Hepatocyte (in vitro differentiated cells): Measurements from ENCODE around the gene LIPF. TPM values are rescaled to one million over a fixed set of nuclear protein-coding genes. Genes with fewer than 3 reads are reported as not detected.

Source experiments
- DNase-seq: peaks from one replicate; pipeline ENCODE4 v3.0.0-alpha.2; 2016; ENCODE audit warnings: low spot score
- H2AFZ ChIP-seq: fragments of 200-600 bp; sonication (generic); 2 replicates; pipeline ENCODE4 v1.6.0; 2016; ENCODE audit warnings: antibody characterized with exemption, mild to moderate bottlenecking
- H3K27ac ChIP-seq: fragments of 200-600 bp; sonication (generic); 2 replicates; pipeline ENCODE4 v1.5.1; 2016; ENCODE audit warnings: mild to moderate bottlenecking
- H3K27me3 ChIP-seq: fragments of 200-600 bp; sonication (generic); 2 replicates; pipeline ENCODE4 v1.6.1; 2016
- H3K36me3 ChIP-seq: fragments of 200-600 bp; sonication (generic); replicated peaks from 2 replicates; pipeline ENCODE4 v1.5.1; 2016; ENCODE audit warnings: low read depth; ENCODE audit not compliant: insufficient read depth
- H3K4me1 ChIP-seq: fragments of 200-600 bp; sonication (generic); 2 replicates; pipeline ENCODE4 v1.5.1; 2016; ENCODE audit warnings: mild to moderate bottlenecking, moderate library complexity; ENCODE audit not compliant: insufficient read depth
- H3K4me2 ChIP-seq: fragments of 200-600 bp; sonication (generic); 2 replicates; pipeline ENCODE4 v1.6.0; 2016
- H3K4me3 ChIP-seq: fragments of 200-600 bp; sonication (generic); 2 replicates; pipeline ENCODE4 v1.5.1; 2016; ENCODE audit warnings: mild to moderate bottlenecking
- H3K79me2 ChIP-seq: fragments of 200-600 bp; sonication (generic); 2 replicates; pipeline ENCODE4 v1.6.0; 2017; ENCODE audit warnings: mild to moderate bottlenecking
- H3K9me2 ChIP-seq: fragments of 200-600 bp; sonication (generic); replicated peaks from 2 replicates; pipeline ENCODE4 v1.6.0; 2017; ENCODE audit warnings: mild to moderate bottlenecking; ENCODE audit not compliant: insufficient read depth
- H3K9me3 ChIP-seq: fragments of 200-600 bp; sonication (generic); 2 replicates; pipeline ENCODE4 v1.5.1; 2016; ENCODE audit warnings: low read depth, mild to moderate bottlenecking
- H4K20me1 ChIP-seq: fragments of 200-600 bp; sonication (generic); 2 replicates; pipeline ENCODE4 v1.6.0; 2016; ENCODE audit warnings: mild to moderate bottlenecking; ENCODE audit not compliant: insufficient read depth, poor library complexity, severe bottlenecking
- CTCF ChIP-seq: fragments of 200-600 bp; sonication (generic); IDR thresholded peaks from 2 replicates; pipeline ENCODE4 v1.5.1; 2016; ENCODE audit warnings: antibody characterized with exemption, mild to moderate bottlenecking; ENCODE audit not compliant: poor library complexity
- EZH2 ChIP-seq: fragments of 200-600 bp; sonication (generic); IDR thresholded peaks from 2 replicates; pipeline ENCODE4 v1.6.1; 2016; ENCODE audit warnings: antibody characterized with exemption, mild to moderate bottlenecking, borderline replicate concordance
- EZH2phosphoT487 ChIP-seq: fragments of 200-600 bp; sonication (generic); IDR thresholded peaks from one replicate; pipeline ENCODE4 v1.6.1; 2018; ENCODE audit warnings: antibody characterized with exemption, mild to moderate bottlenecking, low read depth, moderate library complexity; ENCODE audit not compliant: unreplicated experiment, severe bottlenecking
- WGBS: methylation state at CpG from one replicate; pipeline ENCODE4 v1.1.6; 2016; ENCODE audit warnings: low lambda C conversion rate; ENCODE audit errors: missing lambda C conversion rate; 5-methylcytosine and 5-hydroxymethylcytosine counted together
- polyA plus RNA-seq: library from polyadenylated mRNA; unstranded; fragments of >200 nt; fragmentation: Nextera tagmentation; extraction: Ambion mirVana; gene quantifications from 2 replicates; pipeline ENCODE4 v1.2.1, GENCODE V29; 2016
- total RNA-seq: library from RNA; depleted of rRNA; stranded (reverse); fragments of >200 nt; gene quantifications from 2 replicates; pipeline ENCODE4 v1.2.3, GENCODE V29; 2014

LIPF gene
- total and polyA plus RNA-seq, 2 experiments from 2014 or later = 1.1 TPM; not detected in 1

GRCh38 chr10:88668465-88668864 is 4.2 kb downstream of the LIPF start:
- no peak for DNase-seq
- Histone ChIP-seq H3K4me2 (no peak overlapping the region), H3K27ac (no peak overlapping the region), H3K9me2 (no peaks in the 10 kb centered on the region), H3K4me3 (no peak overlapping the region), H2AFZ (no peak overlapping the region), H3K27me3 (no peaks in the 10 kb centered on the region), H3K79me2 (no peaks in the 10 kb centered on the region), H3K36me3 (no peaks in the 10 kb centered on the region), H4K20me1 (no peaks in the 10 kb centered on the region), H3K9me3 (no peaks in the 10 kb centered on the region), H3K4me1 (no peaks in the 10 kb centered on the region)
- no peak for TF ChIP-seq CTCF
- TF ChIP-seq EZH2 = no peak
- TF ChIP-seq EZH2phosphoT487 = no peak
- WGBS = 75% methylated on average over 1 of the region's 1 CpG

GRCh38 chr10:88670497-88670896 is 6.3 kb downstream of the LIPF start:
- 89% methylated on average over 2 of the region's 2 CpGs for WGBS
- Histone ChIP-seq H3K9me3 (no peaks in the 10 kb centered on the region), H3K4me2 (no peak overlapping the region), H3K36me3 (no peaks in the 10 kb centered on the region), H3K27me3 (no peaks in the 10 kb centered on the region), H3K27ac (no peak overlapping the region), H3K9me2 (no peaks in the 10 kb centered on the region), H3K79me2 (no peaks in the 10 kb centered on the region), H3K4me1 (no peaks in the 10 kb centered on the region), H4K20me1 (no peaks in the 10 kb centered on the region), H3K4me3 (no peak overlapping the region), H2AFZ (no peak overlapping the region)
- TF ChIP-seq EZH2phosphoT487 = no peak
- TF ChIP-seq EZH2 = no peak
- no peak for TF ChIP-seq CTCF
- no peak for DNase-seq

DNA sequence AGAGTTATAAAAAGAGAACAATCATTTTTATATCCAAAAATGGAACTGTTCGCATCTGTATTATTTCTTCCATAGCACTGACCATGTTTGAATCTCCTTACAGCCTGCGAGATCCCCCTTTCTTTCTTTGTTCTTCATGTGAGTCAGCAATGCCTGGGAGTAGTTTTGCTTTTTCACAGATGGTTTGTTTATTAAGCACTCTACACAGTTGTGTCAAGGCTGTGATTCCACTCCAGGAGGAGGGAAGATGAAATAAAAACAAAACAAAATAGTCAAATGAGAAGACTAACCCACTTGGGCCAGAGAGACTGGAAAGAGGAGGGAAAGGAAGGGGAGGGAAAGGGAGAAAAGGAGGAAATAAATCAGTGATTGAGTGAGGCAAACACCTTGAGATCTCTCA is 7.8 kb downstream of the LIPF start:
- Histone ChIP-seq H3K4me2 (no peak overlapping the region), H3K4me3 (no peak overlapping the region), H3K27me3 (no peaks in the 10 kb centered on the region), H3K9me2 (no peaks in the 10 kb centered on the region), H3K4me1 (no peaks in the 10 kb centered on the region), H3K36me3 (no peaks in the 10 kb centered on the region), H3K79me2 (no peaks in the 10 kb centered on the region), H2AFZ (no peak overlapping the region), H4K20me1 (no peaks in the 10 kb centered on the region), H3K27ac (no peak overlapping the region), H3K9me3 (no peaks in the 10 kb centered on the region)
- TF ChIP-seq EZH2phosphoT487 (no peak), EZH2 (no peak), CTCF (no peak)
- 76% methylated on average over 2 of the region's 2 CpGs for WGBS
- no peak for DNase-seq
